HG03432 (cell line): ENCODE measurements around the gene CFAP221.
A peak's percentile ranks its signal among the peaks of the same experiment; 100 is the strongest.

Experiments
- ATAC-seq: cut with Tn5 transposase; IDR thresholded peaks from one replicate; pipeline ENCODE4 v1.9.1; 2021; ENCODE audit warnings: mild to moderate bottlenecking, moderate library complexity; ENCODE audit not compliant: unreplicated experiment

The CFAP221 gene

DNA sequence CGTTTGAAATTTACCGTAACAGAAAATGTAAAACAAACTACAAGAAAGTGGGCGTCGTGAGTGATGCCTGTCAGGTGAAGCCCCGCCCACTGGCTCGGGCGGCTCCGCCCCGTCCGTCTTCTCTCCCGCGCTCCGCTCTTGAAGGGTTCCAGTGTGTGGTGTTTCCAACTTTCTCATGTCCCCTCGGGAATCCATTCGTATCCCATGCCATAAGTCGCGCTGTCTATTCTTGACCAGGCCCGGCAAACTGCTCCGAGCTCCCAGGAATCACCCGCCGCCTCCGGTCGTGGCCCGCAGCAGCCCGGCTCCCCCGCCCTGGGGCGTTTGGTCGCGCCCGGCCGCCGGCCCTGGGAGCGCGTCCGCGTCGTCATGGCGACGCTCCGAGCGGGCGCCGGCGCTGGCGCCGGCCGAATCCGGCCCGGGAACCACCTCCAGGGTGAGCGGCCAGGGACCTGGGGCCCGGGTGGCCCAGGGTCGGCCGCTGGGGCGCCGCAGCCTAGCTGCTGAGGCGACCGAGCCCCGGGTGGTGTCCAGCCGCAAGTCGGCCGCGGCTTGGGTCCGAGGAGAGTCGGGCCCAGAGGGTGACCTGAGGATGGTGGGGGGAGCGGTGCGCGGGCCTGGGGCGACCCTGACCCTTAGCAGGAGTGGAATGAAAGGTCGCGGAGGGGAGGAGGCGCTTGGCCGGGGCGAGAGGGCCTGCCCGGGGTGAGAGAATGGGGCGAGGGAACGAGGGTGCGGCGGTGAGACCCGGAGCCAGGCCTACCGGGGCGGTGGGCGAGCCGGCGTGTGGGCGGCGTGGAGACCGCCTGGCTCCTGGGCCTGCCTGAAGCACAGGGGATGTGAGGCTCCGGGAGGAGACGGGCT lies at the start of gene CFAP221:
TSS of gene CFAP221 (plus strand) at position 375 of the 864 bp plus-strand sequence. CDS start 1,683 bp downstream, outside the sequence.
- ATAC-seq, result peak; percentile 91

DNA sequence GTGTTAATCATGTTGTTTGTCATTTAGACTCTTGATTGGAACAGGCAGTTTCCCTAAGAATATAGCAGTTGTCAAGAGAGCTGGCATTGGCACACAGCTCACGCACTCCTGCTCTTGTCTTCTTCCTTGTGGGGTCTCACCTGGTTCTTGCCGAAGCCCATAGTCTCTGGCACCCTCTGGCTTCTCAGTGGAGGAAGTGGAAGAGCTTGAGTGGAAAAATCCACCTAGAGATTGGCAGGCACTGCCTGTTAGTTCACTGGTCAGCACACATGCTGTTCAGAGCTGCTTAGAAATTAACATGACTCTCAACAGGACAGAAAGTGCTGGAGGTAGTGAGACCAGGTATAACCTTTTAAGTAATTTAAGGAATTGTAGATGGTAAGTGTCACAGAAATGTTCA lies 48.3 kb upstream of the CFAP221 start:
- no peak for ATAC-seq

DNA sequence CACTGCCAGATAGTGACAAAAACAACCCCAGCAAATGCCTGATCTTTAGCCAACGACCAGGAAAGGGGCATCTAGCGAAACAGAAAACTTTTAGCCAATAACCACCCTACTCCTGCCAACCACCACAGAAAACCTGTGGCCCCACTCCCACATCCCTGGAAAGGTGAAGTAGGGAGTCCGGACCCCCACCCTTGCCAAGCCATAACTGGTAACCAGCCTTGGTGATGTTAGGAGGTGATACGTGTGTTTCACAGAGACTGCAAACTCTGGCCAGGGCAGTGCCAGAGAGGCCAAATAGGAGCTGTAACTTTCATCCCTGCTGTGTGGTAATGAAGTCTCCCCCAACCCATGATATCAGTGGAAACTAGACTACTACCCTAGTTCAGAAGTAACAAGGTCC lies 47.6 kb upstream of the CFAP221 start:
- ATAC-seq, result no peak

DNA sequence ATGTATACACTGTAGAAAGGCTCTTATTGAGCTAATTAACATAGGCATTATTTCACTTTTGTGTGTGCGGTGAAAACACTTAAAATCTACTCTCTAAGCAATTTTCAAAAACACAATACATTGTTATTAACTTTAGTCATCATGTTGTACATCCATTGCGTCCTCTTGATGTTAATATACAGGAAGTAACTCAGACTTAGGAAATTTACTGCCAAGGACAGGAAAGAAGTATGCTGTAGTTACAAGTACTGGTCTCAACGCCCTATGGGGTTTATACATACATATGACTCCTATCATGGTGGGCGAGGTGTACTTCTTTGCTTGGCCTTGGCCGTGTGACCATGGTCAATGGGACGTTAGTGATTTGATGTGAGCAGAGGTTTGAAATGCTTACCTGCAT lies 35.5 kb upstream of the CFAP221 start:
- no peak for ATAC-seq

DNA sequence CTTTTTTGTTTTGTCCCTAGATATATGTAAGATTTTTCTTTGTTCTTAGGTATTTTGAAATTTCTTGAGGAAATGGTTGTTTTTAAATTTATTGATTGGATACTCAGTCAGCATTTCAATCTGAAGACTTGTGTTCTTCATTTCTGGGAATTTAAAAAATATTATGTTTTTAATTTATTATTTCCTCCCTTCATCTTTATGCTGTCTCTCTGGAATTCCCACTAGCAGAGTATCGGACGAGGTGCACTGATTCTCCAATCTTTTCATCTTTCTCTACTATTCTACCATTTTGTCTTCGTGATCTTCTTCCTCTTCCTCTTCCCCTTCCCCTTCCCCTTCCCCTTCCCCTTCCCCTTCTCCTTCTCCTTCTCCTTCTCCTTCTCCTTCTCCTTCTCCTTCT lies 32.3 kb upstream of the CFAP221 start:
- no peak for ATAC-seq

DNA sequence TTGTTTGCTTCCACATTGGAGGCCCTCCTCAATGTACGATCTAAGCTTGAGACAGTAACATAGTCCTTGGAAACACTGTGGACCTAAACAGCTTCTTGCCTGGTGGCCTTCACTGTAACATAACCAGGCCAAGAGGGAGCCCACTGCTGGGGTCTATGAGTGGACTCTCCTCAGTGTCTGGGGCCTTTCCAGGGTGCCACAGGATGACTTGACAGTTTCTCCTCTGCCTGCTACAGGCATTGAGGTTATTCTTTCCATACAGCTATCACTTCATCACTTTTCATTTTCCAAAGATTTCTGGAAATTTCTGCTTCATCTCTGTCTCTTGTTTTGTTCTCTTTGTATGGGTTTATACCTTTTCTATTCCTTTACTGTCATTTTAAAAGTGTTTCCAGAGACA lies 31.3 kb upstream of the CFAP221 start:
- ATAC-seq, result no peak

DNA sequence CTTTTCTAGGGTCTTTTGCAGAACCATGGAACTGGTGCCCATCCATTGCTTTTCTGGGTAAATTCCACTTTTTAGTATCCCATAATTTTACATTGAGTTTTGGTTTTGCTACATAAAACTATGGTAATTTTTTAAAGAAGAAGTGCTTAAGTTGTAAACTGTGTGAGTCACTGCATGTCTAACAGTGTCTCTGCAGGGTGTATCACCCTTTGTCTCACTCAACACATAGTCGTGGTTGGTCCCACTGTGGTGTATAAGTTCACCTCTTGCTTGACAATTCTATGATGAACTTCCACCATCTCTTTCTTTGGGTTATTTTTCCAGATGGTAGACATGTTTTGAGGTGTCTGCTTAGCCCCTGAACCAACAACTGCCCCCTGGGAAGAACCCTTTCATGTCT lies 30.4 kb upstream of the CFAP221 start:
- no peak for ATAC-seq

DNA sequence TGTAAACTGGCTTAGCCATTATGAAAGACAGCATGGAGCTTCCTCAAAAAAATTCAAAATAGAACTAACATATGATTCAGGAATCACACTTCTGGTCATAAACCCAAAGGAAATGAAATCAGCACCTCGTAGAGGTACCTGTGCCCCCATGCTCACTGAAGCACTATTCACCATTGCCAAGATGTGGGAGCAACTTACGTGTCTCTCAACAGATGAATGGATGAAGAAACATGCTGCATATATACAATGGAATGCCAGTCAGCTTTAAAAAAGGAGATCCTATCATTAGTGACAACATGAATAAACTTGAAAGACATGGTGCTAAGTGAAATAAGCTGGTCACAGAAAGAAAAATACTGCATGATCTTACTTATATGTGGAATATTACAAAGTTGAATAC lies 28.1 kb upstream of the CFAP221 start:
- no peak for ATAC-seq

DNA sequence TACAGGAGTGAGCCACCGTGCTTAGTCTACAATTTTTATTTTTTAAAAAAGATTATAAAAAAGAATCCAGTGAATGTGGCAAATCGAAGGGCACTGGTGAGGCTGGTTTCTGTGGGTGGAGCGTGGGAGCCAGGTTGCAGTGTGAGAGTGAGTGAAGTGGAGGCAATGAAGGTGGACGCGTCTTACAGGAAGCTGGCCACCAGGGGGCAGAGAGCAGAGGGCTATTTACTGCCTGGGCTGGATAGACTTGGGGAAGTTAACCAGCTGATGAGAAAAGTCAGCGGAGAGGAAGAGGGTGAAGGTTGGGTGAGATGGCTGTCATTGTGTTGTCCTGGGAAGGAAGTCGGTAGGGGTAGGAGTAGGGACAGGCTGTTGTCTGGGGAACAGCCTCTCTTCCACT lies 26.8 kb upstream of the CFAP221 start:
- peak; percentile 86 for ATAC-seq

DNA sequence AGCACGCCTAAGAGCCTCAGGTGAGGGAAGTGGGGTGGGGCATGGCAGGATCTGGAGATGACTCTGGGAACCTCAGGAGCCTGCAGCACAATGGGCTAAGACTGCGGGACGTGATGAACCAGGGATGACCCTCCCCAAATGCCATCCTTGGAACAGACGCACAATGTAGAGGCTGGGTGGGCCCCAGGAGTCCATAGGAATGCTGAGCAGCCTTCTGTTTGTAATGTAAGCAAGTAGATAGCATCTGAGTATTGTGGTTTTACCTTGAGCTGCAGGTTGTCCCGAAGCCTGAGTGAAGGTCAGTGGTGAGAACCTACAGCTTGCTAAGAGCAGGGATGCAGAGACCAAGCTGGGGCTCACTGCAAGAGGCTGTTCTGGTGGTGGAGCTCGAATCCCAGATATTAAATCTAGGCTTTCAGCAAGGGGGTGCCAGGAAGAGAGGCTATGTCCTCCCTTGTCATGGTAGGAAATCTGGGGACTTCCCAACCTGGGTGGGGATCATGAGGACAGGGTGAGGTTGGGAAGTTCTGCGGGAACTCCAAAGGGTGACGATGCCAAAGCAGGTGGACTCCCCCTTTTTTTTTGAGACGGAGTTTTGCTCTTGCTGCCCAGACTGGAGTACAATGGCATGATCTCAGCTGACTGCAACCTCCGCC lies 25.7 kb upstream of the CFAP221 start:
- ATAC-seq, result no peak

DNA sequence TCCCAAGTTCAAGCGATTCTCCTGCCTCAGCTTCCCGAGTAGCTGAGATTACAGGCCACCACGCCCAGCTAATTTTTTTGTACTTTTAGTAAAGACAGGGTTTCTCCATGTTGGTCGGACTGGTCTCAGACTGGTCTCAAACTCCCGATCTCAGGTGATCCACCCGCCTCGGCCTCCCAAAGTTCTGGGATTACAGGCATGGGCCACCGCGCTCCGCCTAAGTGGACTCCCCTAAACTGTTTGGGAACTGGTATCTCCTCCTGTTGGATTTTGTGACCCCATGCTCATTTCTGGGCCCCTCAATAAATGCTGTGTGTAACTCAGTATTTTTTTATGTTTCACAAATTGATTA lies 25.2 kb upstream of the CFAP221 start:
- no peak for ATAC-seq

DNA sequence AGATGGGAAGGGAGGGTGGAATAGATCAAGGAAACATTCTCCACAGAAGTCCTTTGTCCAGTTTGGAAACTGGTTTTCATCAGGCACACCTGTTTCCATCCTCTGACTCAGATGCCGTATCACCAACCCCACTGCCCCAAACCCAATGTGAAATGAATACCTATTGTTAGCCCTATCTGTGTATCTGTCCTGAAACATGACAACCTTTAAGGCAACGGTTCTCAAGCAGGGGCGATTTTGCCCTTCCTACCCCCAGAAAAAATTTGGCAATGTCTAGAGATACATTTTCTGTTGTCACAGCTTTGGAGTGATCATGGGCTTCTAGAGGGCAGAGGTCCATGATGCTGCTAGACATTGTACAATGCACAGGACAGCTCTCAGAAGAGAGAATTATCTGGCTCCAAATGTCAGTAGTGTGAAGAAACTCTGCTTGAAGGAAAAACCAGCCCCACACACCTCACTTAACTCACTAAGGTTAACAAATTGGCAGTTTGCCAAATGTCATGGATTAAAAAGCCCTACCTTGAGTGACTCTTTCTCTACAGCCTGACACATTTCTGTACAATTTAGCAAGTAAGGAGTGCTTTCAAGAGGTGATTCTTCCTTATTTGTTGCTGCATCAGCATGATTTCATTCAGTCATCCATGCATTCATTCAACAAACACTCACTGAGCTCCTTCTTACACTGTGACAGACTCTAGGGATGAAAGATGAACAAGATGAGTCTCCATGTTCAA lies 23.4 kb upstream of the CFAP221 start:
- no peak for ATAC-seq

DNA sequence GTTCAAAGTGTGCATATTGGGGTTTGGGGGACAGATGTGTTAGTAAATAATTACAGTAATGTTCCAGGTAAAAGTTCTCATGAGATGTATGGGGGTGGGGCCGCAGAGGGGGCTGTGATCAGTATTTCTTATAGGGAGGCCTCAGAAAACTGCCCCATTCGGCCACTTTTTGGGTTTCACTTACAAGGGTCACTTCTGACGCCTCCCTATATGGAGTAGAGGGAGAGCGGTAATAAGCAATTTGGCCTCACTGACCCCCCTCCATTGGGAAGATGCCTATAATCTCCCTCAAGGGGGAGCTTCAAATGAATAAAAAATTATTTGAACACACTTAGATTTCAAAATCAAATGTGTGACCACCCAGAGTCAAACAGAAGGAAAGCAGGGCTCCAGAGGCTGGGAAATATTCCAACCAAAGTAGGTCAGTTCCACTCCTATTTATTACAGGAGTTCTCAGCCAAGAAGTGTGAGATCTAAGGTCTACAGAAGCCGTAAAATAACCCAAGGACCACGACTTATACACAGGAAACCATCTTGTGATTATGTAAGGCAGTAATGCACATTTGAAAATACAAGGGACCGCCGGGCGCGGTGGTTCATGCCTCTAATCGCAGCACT lies 22.7 kb upstream of the CFAP221 start:
- ATAC-seq, result no peak

DNA sequence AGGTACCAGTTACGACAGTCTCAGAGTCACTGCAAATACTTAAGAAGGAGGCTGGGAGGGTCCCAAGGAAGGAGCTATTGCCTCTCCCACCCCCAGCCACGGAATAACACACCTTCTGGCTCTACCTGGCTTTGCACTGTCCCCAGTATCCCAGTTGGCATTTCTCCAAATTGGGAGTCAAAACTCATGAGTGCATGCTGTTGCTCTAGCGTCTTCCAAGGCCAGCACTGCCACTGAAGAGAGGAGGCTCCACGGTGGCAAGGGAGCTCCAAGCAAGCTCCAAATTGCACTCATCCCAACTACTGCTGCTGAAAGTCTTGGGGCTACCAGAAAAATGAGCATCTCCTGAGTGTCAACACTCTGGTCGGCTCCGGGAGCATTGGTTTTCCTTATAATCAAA lies 21.6 kb upstream of the CFAP221 start:
- ATAC-seq, result no peak

DNA sequence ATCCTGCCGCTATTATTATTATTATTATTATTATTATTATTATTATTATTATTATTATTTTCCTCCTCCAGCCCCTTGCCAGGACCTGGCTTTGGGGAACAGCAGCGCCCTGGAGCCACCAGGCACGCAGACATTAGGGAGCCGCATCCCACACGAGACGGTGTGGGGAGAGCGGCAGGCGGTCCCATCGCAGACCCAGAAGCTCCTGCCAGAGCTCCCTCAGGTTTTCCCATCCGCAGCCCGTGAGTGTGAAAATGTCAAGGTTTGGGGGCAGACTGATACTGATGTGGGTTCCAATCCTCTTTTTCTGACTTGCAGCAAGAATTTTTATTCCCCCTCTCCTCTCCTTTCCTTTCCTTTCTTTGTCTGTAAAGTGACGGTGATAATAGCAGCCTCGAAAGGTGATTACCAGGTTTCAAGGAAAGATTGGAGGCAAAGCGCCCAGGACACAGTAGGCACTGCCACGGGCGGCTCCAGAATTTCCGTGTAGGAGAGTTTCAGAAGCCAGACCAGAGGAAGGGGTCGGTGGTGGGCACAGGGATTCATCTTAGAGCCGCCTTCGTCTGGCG lies 20.8 kb upstream of the CFAP221 start:
- no peak for ATAC-seq

DNA sequence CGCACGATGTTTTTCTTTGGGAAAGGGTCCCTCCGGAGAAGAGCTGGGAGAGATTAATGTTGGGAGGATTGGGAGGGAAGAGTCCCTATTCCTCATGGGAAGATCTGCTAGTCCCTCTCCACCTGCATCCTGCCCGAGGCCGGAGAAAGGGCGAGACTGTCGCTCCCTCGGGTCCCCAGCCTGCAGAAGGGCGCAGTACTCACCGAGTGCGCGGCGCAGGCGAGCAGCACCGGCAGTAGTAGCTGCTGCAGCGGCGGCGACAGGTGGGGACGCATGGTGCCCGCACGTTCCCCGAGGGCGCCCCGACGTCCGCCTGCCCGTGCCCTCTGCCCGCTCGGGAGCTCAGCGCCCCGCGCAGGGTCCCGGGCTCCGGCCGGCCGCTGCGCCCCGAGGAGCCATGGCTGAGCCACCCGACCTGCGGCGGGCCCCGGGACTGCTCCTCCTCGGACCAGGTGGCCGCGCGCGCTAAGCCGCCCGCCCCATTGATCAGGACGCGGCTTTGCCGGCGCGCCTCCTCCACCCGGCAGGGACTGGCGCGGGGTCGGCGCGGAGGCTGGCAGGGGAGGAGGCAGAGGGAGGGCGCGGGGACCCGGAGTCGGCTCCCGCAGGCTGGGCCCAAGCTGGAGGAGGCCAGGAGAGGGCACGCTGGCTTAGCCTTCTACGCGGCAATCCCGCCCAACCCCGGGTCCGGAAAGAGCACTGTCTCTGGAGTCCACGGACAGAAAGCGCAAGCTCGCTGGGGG lies 20.1 kb upstream of the CFAP221 start, which contains the start of gene SCTR:
TSS of gene SCTR (minus strand) at position 532 of the 743 bp plus-strand sequence. CDS start at position 275, 257 bp downstream.
- no peak for ATAC-seq

DNA sequence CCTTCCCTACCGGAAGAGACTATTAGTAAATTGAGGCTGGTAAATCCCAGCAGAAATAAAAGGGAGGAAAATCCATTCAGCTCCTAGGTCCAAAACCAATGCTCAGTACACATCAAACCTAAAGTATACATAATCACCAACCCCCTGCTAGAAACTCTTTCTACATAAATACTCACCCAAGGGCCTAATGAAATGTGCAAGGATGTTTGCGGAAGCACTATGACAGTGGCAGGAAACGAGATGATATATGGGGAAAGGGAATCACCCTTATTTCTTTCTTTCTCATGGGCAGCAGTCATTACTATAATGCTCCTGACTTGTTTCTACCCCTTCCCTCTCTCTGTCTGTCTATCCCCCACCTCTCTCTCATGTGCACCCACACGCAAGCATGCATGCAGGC lies 18.6 kb upstream of the CFAP221 start:
- no peak for ATAC-seq

DNA sequence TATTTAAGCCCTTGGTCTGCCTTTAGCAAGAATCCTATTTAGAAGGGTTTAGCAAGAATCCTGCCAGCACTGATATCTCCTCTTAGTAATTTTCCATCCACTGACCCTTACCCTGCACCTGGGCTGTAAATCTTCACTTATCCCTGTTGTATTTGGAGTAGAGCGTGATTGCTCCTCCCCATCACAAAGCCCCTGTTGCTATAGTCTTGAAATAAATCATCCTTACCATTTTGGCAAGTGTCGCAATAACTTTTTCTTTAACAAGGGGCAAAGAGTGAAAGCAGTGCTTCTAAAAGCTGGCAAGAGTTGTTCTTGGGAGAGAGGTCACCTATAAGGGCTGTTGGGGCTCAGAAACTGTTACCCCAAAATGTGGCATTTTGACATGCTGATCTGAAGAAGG lies 16.2 kb upstream of the CFAP221 start:
- no peak for ATAC-seq

DNA sequence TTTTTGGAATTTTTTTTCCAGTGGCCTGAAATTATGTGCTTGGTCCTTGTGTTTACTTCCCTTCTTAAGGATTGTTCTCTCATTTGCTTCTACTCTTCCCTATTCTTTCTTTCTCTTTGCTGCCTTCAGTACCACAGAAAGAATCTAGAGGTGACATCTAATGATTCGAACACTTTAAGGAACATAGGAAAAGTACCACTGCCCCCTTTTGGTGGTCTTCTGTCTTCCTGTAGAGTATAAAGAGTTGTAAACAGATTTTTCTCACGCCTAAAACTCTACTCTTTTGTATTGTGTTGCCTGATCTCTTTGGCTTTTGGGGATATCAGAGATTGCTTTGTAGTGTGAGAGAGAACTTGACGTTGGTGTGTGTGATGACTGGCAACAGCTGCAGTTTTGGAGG lies 13.0 kb upstream of the CFAP221 start:
- ATAC-seq, result no peak

DNA sequence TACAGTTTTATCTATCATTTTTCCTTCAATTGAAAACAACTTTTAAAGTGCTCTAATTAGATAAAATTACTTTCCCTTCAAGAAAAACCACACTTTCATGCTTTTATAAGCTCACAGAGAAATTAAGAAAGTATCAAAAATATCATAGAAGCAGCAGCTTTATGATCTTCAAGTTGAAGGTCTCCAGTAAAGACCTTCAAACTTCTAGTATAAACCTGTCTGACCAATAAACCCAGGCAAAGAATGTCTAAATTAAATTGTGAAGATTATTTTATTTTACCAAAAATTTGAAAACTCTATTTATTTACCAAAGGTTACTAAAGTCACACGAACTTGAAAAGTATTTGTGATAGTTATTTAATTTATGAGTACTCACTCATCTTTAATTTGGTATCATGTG lies 10.7 kb upstream of the CFAP221 start:
- no peak for ATAC-seq
